Spleen (tissue), 7 donors: ENCODE measurements around the gene ANKS1B.

Source experiments
- CTCF ChIP-seq, 11 experiments: fragments of 200-600 bp in 7 of 11; fragments of 450-650 bp in 4 of 11; sonication (generic) in 4 of 11; IDR thresholded peaks in 8 of 11; conservative IDR thresholded peaks in 3 of 11; 1 replicate in 7 of 11; 2 replicates in 4 of 11; pipeline versions ENCODE4 v1.4.0 to v1.8.0; 2016 to 2021; ENCODE audit warnings: antibody characterized with exemption in 11 of 11, inconsistent platforms in 4 of 11, mild to moderate bottlenecking in 1 of 11
- POLR2AphosphoS5 ChIP-seq, 3 donors: sonication (generic); formaldehyde crosslinking; IDR thresholded peaks; one replicate each; pipeline ENCODE4 v1.5.1; 2017; ENCODE audit warnings: antibody characterized with exemption in 3 of 3
- donor health status: DM: no; HTN: no; CAD: no; lungs with moderate emphysema.
- donor health status: DM: no; HTN: no; CAD: no.
- donor health status: DM: no; HTN: no; CAD: no.

GRCh38 chr12:99680276-99680675, 304.5 kb downstream of the ANKS1B start:
- no peak for TF ChIP-seq CTCF (IDR thresholded peaks at IDR 0.05 in 8 of 11, conservative IDR thresholded peaks at IDR 0.05 in 3 of 11)
- TF ChIP-seq POLR2AphosphoS5 (IDR thresholded peaks at IDR 0.05) = no peak
